H1 (cell line): ENCODE data around the gene INHA. TPM values are rescaled to one million over a fixed set of nuclear protein-coding genes. Genes with fewer than 3 reads are reported as not detected.

Experiments
- CBX8 ChIP-seq: fragments of 300-800, 300-1000 bp; sonication (generic); IDR thresholded peaks from 2 replicates; pipeline ENCODE4 v1.7.1; 2016; ENCODE audit warnings: low read depth, low read length, borderline replicate concordance
- KDM5A ChIP-seq: fragments of 200-600 bp; IDR thresholded peaks from 2 replicates; pipeline ENCODE4 v1.7.1; 2012; ENCODE audit warnings: mild to moderate bottlenecking, low read length, inconsistent platforms, mixed read lengths
- POU5F1 ChIP-seq: IDR thresholded peaks from 2 replicates; pipeline ENCODE4 v1.6.1; 2011; ENCODE audit warnings: low read depth, mild to moderate bottlenecking, low read length, moderate library complexity
- polyA plus RNA-seq, 7 experiments: library from polyadenylated mRNA; depleted of rRNA in 3 of 7; stranded (reverse) in 5 of 7; unstranded in 2 of 7; fragments of >200 nt in 5 of 7; fragments of 200-250 nt in 2 of 7; gene quantifications; 1 replicate in 5 of 7; 2 replicates in 1 of 7; 4 replicates in 1 of 7; pipeline versions ENCODE4 v1.2.1 to v1.2.3, GENCODE V29; 2011 to 2013; ENCODE audit warnings: missing spikeins in 2 of 7, mixed read lengths in 2 of 7
- total RNA-seq: library from RNA; stranded (reverse); fragmentation: NEBNext Ultra II Directional; extraction: Animal tissue kit (Norgen Biotek cat#: 25700); gene quantifications from 2 replicates; pipeline ENCODE4 v1.2.1, GENCODE V29; 2021
- TF ChIP-seq, protein P1 (sequence below), 3 experiments: IDR thresholded peaks; 1 replicate in 2 of 3; 2 replicates in 1 of 3; pipeline versions ENCODE4 v1.5.1 to v1.6.1; 2011; ENCODE audit warnings: low read length in 3 of 3, mild to moderate bottlenecking in 3 of 3, inconsistent platforms in 2 of 3, low read depth in 1 of 3, moderate library complexity in 1 of 3; ENCODE audit not compliant: insufficient read depth in 1 of 3; ENCODE audit errors: control extremely low read depth in 1 of 3

The INHA gene
- total and polyA plus RNA-seq, 2 of the 8 experiments (the other 6 are each of a cell fraction or from before 2014, with no cell fraction given) = 0.65 to 2.7 TPM

DNA sequence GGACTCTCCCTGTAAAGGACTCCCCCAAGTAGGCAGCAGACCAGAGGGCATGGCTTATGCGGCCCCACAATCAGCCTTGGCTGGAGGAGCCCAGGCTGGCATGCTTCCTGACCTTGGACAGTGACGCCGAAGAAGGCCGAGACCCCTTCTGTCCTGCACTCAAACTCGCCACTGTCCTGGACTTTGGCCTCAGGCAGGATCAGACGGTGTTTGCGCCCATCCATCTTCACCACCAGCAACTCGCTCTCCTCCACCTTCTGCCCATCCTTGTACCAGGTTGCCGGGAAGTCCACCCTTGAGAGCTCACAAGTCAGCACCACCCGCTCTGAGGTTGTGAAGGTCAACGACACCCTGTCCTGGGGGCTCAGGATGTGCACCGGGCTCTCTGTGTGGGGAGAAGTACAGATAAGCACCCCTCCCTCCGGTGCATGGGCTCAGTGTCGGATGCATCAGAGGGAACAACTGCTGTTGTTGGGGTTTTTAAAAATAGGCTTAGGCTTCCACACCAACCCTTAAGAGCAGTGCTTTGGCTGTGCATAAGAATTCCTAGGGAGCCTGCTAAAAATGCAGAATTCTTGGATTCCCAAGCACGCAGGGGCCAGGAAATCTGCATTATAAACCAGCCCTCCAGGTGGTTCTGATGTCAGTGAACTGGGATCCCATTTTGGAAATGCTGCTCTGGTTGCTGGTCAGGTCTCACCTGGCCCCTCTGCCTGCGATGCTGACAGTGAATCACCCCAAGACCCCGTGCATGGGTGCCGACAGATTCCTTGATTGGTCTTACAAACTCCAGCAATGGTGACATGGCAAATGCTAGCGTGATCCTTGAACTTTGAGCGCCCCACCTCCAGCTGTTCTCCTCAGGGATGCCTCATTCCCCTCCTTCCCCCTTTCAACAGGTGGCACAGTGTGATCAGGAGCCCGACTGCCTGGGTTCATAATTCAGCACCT, 6.7 kb upstream of the INHA start (continued):
- TF ChIP-seq, protein P1, sequence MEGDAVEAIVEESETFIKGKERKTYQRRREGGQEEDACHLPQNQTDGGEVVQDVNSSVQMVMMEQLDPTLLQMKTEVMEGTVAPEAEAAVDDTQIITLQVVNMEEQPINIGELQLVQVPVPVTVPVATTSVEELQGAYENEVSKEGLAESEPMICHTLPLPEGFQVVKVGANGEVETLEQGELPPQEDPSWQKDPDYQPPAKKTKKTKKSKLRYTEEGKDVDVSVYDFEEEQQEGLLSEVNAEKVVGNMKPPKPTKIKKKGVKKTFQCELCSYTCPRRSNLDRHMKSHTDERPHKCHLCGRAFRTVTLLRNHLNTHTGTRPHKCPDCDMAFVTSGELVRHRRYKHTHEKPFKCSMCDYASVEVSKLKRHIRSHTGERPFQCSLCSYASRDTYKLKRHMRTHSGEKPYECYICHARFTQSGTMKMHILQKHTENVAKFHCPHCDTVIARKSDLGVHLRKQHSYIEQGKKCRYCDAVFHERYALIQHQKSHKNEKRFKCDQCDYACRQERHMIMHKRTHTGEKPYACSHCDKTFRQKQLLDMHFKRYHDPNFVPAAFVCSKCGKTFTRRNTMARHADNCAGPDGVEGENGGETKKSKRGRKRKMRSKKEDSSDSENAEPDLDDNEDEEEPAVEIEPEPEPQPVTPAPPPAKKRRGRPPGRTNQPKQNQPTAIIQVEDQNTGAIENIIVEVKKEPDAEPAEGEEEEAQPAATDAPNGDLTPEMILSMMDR (IDR thresholded peaks at IDR 0.05; ENCODE audit: control extremely low read depth in 1 of 3, insufficient read depth in 1 of 3, low read depth in 1 of 3, low read length in 3 of 3) = no peak
- TF ChIP-seq CBX8 (no peak), POU5F1 (no peak), KDM5A (no peak)
